Kidney capillary endothelial cell (primary cell): ENCODE measurements around the gene PSG6.
"Not testable (repeated sequence)": the region's sequence is repeated elsewhere in the genome, so short reads cannot be mapped to it uniquely, and the experiment has no call there.

ENCODE experiments used
- DNase-seq: peaks from one replicate; pipeline ENCODE4 v3.0.0-alpha.2; 2018; ENCODE audit warnings: low spot score

The PSG6 gene

GRCh38 chr19:42906162-42906561 is 11.5 kb downstream of the PSG6 start:
- DNase-seq, result not testable (repeated sequence)

- not testable (repeated sequence) for DNase-seq
Measured at GRCh38 chr19:42900561-42900960, 17.1 kb downstream of the PSG6 start.

GRCh38 chr19:42899674-42900073 is 18.0 kb downstream of the PSG6 start:
- not testable (repeated sequence) for DNase-seq

GRCh38 chr19:42899110-42899509 is 18.6 kb downstream of the PSG6 start:
- not testable (repeated sequence) for DNase-seq

GRCh38 chr19:42898656-42899055 is 19.0 kb downstream of the PSG6 start:
- DNase-seq, result not testable (repeated sequence)

GRCh38 chr19:42897729-42898128 is 20.0 kb downstream of the PSG6 start:
- not testable (repeated sequence) for DNase-seq

- DNase-seq, result not testable (repeated sequence)
Measured at GRCh38 chr19:42890446-42890845, 27.2 kb downstream of the PSG6 start.

GRCh38 chr19:42887876-42888445 is 29.7 kb downstream of the PSG6 start:
- DNase-seq, result not testable (repeated sequence)

- not testable (repeated sequence) for DNase-seq
Measured at GRCh38 chr19:42882730-42883129, 35.0 kb downstream of the PSG6 start.

GRCh38 chr19:42882010-42882409 is 35.7 kb downstream of the PSG6 start:
- DNase-seq, result not testable (repeated sequence)

- not testable (repeated sequence) for DNase-seq
Measured at GRCh38 chr19:42881279-42881678, 36.4 kb downstream of the PSG6 start.

- not testable (repeated sequence) for DNase-seq
Measured at GRCh38 chr19:42880621-42881020, 37.1 kb downstream of the PSG6 start.

GRCh38 chr19:42879613-42880012 is 38.1 kb downstream of the PSG6 start, which contains the start of gene PSG1:
Gene PSG1 (minus strand): TSS chr19:42879713. CDS start chr19:42879581, 132 bp downstream.
- DNase-seq, result no peak

- DNase-seq, result not testable (repeated sequence)
Measured at GRCh38 chr19:42876596-42876995, 41.1 kb downstream of the PSG6 start.

GRCh38 chr19:42875881-42876280 is 41.8 kb downstream of the PSG6 start:
- DNase-seq, result not testable (repeated sequence)

- DNase-seq, result peak; percentile 25
Measured at GRCh38 chr19:42874901-42875813, 42.5 kb downstream of the PSG6 start.

GRCh38 chr19:42874136-42874535 is 43.6 kb downstream of the PSG6 start:
- DNase-seq, result not testable (repeated sequence)

GRCh38 chr19:42872608-42873007 is 45.1 kb downstream of the PSG6 start:
- DNase-seq, result no peak

GRCh38 chr19:42857544-42857867 is 60.2 kb downstream of the PSG6 start:
- DNase-seq, result no peak

GRCh38 chr19:42856866-42857543 is 60.7 kb downstream of the PSG6 start:
- not testable (repeated sequence) for DNase-seq

- DNase-seq, result not testable (repeated sequence)
Measured at GRCh38 chr19:42854745-42855144, 62.9 kb downstream of the PSG6 start.

- not testable (repeated sequence) for DNase-seq
Measured at GRCh38 chr19:42853231-42853630, 64.5 kb downstream of the PSG6 start.

GRCh38 chr19:42852821-42853220 is 64.9 kb downstream of the PSG6 start:
- DNase-seq, result not testable (repeated sequence)
